Hepatocyte (in vitro differentiated cells): ENCODE data around the gene HOXC9.

Source experiments
- EZH2 ChIP-seq: fragments of 200-600 bp; sonication (generic); IDR thresholded peaks from 2 replicates; pipeline ENCODE4 v1.6.1; 2016; ENCODE audit warnings: antibody characterized with exemption, mild to moderate bottlenecking, borderline replicate concordance
- TF ChIP-seq, protein P1 (sequence below): fragments of 200-600 bp; sonication (generic); IDR thresholded peaks from 2 replicates; pipeline ENCODE4 v1.5.1; 2016; ENCODE audit warnings: antibody characterized with exemption, mild to moderate bottlenecking; ENCODE audit not compliant: poor library complexity

GRCh38 chr12:54008260-54008552 is 8.2 kb downstream of the HOXC9 start:
- TF ChIP-seq EZH2 = no peak
- TF ChIP-seq, protein P1, sequence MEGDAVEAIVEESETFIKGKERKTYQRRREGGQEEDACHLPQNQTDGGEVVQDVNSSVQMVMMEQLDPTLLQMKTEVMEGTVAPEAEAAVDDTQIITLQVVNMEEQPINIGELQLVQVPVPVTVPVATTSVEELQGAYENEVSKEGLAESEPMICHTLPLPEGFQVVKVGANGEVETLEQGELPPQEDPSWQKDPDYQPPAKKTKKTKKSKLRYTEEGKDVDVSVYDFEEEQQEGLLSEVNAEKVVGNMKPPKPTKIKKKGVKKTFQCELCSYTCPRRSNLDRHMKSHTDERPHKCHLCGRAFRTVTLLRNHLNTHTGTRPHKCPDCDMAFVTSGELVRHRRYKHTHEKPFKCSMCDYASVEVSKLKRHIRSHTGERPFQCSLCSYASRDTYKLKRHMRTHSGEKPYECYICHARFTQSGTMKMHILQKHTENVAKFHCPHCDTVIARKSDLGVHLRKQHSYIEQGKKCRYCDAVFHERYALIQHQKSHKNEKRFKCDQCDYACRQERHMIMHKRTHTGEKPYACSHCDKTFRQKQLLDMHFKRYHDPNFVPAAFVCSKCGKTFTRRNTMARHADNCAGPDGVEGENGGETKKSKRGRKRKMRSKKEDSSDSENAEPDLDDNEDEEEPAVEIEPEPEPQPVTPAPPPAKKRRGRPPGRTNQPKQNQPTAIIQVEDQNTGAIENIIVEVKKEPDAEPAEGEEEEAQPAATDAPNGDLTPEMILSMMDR = no peak
